Camera-type eye (tissue), 1 donor: ENCODE results near the gene OMP. TPM values are rescaled to one million over a fixed set of nuclear protein-coding genes. Genes with fewer than 3 reads are reported as not detected.

ENCODE experiments used
- total RNA-seq: library from RNA; depleted of rRNA; stranded (reverse); fragments of >200 nt; gene quantifications from one replicate; pipeline ENCODE4 v1.2.3, GENCODE V29; 2014

Gene OMP
- not detected for total RNA-seq

GRCh38 chr11:77102246-77103210 lies at the start of gene OMP:
TSS of gene OMP (plus strand) at chr11:77102840. CDS start at chr11:77102840, 0 bp downstream.

GRCh38 chr11:77066229-77067042 lies 36.2 kb upstream of the OMP start, which contains the start of gene CAPN5:
TSS of gene CAPN5 (plus strand) at chr11:77066971. CDS start at chr11:77084887, 17,916 bp downstream.

GRCh38 chr11:77127920-77128691 lies 25.5 kb downstream of the OMP start, which contains the start of gene MYO7A:
TSS of gene MYO7A (plus strand) at chr11:77128246. CDS start at chr11:77130635, 2,389 bp downstream.

Other genes starting within 250 kb of the OMP start
- 23.0 TPM for gene ACER3, start 241.9 kb upstream of the OMP start, total RNA-seq
- 0.16 TPM for gene B3GNT6, start 68.4 kb upstream of the OMP start, total RNA-seq
- gene CAPN5, start 35.9 kb upstream of the OMP start, total RNA-seq, result 13.4 TPM
- gene MYO7A, start 25.4 kb downstream of the OMP start, total RNA-seq, result 51.1 TPM
- gene GDPD4, start 198.8 kb downstream of the OMP start, total RNA-seq, result not detected